DOHH2 (cell line): ENCODE measurements around the gene RNU7-1.

Experiments
- H3F3A ChIP-seq: fragments of 200-600 bp; sonication (generic), shearing (Covaris generic); 2 replicates; pipeline ENCODE4 v1.6.0; 2016; ENCODE audit warnings: antibody characterized with exemption, mild to moderate bottlenecking; ENCODE audit not compliant: control insufficient read depth, insufficient read depth
- H3K27ac ChIP-seq: fragments of 200-600 bp; sonication (generic); 2 replicates; pipeline ENCODE4 v1.5.1; 2014; ENCODE audit warnings: low read depth, mild to moderate bottlenecking, low read length, moderate library complexity
- H3K27me3 ChIP-seq: fragments of 200-600 bp; sonication (generic); 2 replicates; pipeline ENCODE4 v1.6.1; 2014; ENCODE audit warnings: mild to moderate bottlenecking, low read length, mixed read lengths; ENCODE audit not compliant: control insufficient read depth
- H3K36me3 ChIP-seq: fragments of 200-600 bp; sonication (generic); 2 replicates; pipeline ENCODE4 v1.6.1; 2014; ENCODE audit warnings: mild to moderate bottlenecking, low read length, moderate library complexity, mixed read lengths; ENCODE audit not compliant: control insufficient read depth
- H3K4me1 ChIP-seq: fragments of 200-600 bp; sonication (generic); 2 replicates; pipeline ENCODE4 v1.6.1; 2014; ENCODE audit warnings: mild to moderate bottlenecking, low read length, mixed read lengths; ENCODE audit not compliant: control insufficient read depth
- H3K4me2 ChIP-seq: fragments of 200-600 bp; sonication (generic); 2 replicates; pipeline ENCODE4 v1.6.0; 2014; ENCODE audit warnings: mild to moderate bottlenecking, low read length, moderate library complexity
- H3K4me3 ChIP-seq: fragments of 200-600 bp; sonication (generic); 2 replicates; pipeline ENCODE4 v1.5.1; 2014; ENCODE audit warnings: mild to moderate bottlenecking, low read length, mixed read lengths
- H3K79me2 ChIP-seq: fragments of 200-600 bp; sonication (generic); 2 replicates; pipeline ENCODE4 v1.6.1; 2014; ENCODE audit warnings: mild to moderate bottlenecking, low read length, mixed read lengths; ENCODE audit not compliant: control insufficient read depth
- H3K9me2 ChIP-seq: fragments of 200-600 bp; sonication (generic); replicated peaks from 2 replicates; pipeline ENCODE4 v1.6.1; 2014; ENCODE audit warnings: mild to moderate bottlenecking, low read length, mixed read lengths; ENCODE audit not compliant: control insufficient read depth
- H3K9me3 ChIP-seq: fragments of 200-600 bp; sonication (generic); 2 replicates; pipeline ENCODE4 v1.6.1; 2014; ENCODE audit warnings: antibody characterized with exemption, low read length, mixed read lengths; ENCODE audit not compliant: control insufficient read depth, insufficient read depth
- H4K20me1 ChIP-seq: fragments of 200-600 bp; sonication (generic); 2 replicates; pipeline ENCODE4 v1.6.0; 2014; ENCODE audit warnings: low read depth, mild to moderate bottlenecking, antibody characterized with exemption, low read length, moderate library complexity; ENCODE audit not compliant: control insufficient read depth, insufficient read depth
- EZH2phosphoT487 ChIP-seq: fragments of 200-600 bp; sonication (generic); IDR thresholded peaks from 2 replicates; pipeline ENCODE4 v1.6.1; 2017; ENCODE audit warnings: borderline replicate concordance, mild to moderate bottlenecking, antibody characterized with exemption, low read length, moderate library complexity, mixed read lengths
- TF ChIP-seq, protein P1 (sequence below): fragments of 200-600 bp; sonication (generic); IDR thresholded peaks from one replicate; pipeline ENCODE4 v1.5.1; 2014; ENCODE audit warnings: antibody characterized with exemption, mild to moderate bottlenecking, low read depth, low read length; ENCODE audit not compliant: poor library complexity, severe bottlenecking

RNU7-1 gene

DNA sequence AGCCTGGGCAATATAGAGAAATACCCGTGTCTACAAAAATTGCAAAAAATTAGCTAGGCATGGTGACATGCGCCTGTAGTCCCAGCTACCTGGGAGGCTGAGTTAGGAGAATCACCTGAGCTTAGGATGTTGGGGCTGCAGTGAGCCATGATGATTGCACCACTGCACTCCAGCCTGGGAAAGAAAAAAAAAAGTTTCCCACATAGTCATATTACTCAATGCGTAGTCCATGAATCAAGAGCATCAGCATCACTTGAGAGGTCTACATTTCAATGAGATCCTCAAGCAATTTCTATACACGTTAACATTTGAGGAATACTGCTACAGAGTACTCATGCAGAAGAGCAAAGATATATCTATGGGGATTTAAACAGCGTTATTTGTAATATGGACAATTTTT is 44.2 kb upstream of the RNU7-1 start:
- Histone ChIP-seq H3K9me3 (no peaks in the 10 kb centered on the region), H3K4me3 (no peak overlapping the region), H3K4me2 (no peak overlapping the region), H3K4me1 (peaks cover 9% of the 10 kb centered on the region), H3K27me3 (no peaks in the 10 kb centered on the region), H3K79me2 (no peaks in the 10 kb centered on the region), H4K20me1 (no peaks in the 10 kb centered on the region), H3K36me3 (no peaks in the 10 kb centered on the region), H3K9me2 (no peaks in the 10 kb centered on the region), H3K27ac (no peak overlapping the region), H3F3A (no peaks in the 10 kb centered on the region)
- TF ChIP-seq, protein P1, sequence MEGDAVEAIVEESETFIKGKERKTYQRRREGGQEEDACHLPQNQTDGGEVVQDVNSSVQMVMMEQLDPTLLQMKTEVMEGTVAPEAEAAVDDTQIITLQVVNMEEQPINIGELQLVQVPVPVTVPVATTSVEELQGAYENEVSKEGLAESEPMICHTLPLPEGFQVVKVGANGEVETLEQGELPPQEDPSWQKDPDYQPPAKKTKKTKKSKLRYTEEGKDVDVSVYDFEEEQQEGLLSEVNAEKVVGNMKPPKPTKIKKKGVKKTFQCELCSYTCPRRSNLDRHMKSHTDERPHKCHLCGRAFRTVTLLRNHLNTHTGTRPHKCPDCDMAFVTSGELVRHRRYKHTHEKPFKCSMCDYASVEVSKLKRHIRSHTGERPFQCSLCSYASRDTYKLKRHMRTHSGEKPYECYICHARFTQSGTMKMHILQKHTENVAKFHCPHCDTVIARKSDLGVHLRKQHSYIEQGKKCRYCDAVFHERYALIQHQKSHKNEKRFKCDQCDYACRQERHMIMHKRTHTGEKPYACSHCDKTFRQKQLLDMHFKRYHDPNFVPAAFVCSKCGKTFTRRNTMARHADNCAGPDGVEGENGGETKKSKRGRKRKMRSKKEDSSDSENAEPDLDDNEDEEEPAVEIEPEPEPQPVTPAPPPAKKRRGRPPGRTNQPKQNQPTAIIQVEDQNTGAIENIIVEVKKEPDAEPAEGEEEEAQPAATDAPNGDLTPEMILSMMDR: no peak
- TF ChIP-seq EZH2phosphoT487: no peak

DNA sequence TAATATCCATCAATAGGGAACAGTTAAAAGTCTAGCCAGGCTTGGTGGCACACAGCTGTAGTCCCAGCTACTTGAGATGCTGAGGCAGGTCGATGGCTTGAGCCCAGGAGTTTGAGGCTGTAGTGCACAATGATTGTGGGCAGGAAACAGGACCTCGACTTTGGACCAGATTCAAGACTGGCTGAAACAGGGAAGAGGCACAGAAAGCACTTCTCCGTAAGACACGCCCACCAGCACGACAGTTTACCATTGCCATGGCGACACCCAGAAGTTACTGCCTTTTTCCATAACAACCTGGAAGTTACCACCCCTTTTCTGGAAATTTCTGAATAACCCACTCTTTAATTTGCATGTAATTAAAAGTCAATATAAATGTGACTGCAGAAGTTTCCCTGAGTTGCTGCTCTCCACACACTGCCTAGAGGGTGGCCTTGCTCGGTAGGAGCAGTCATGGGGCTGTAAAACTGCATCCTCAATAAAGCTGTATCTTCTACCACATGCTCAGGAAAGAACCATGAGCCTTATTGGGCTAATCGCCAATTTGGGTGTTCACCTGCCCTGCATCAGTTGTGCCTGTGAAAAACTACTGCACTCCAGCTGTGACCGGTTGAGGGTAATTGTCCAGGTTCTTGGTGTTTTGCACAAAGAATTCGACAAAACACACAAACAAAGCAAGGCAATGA is 43.6 kb upstream of the RNU7-1 start:
- Histone ChIP-seq H4K20me1 (no peaks in the 10 kb centered on the region), H3K27ac (no peak overlapping the region)

DNA sequence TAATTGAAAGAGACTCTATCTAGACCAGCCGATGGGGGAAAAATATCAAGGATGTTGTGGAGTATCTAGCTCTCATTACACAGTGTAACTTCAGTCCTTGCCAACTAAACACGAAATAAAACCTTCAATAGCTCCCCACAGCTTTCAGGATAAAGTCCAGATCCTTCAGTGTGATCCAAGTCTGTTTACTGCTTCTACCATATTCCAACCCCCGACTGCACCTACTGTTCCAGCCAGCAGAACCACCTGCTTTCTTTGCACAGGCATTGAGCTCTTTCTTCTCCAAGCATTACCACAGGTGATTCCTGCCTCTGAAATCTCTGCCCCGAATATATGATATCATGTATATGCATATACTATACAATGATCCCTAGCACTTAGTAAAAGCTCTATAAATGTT is 41.2 kb upstream of the RNU7-1 start:
- Histone ChIP-seq H3K4me1 (peaks cover 19% of the 10 kb centered on the region), H3F3A (no peaks in the 10 kb centered on the region), H3K27ac (no peak overlapping the region), H3K9me3 (no peaks in the 10 kb centered on the region), H3K27me3 (no peaks in the 10 kb centered on the region), H3K79me2 (no peaks in the 10 kb centered on the region), H3K36me3 (no peaks in the 10 kb centered on the region), H4K20me1 (no peaks in the 10 kb centered on the region), H3K9me2 (no peaks in the 10 kb centered on the region), H3K4me2 (no peak overlapping the region), H3K4me3 (no peak overlapping the region)
- TF ChIP-seq EZH2phosphoT487: no peak
- TF ChIP-seq, protein P1: no peak

More for the DNA sequence above, 43.6 kb upstream of the RNU7-1 start:
- H3K9me2 ChIP-seq: no peaks in the 10 kb centered on the region
- H3K27me3 ChIP-seq: no peaks in the 10 kb centered on the region
- peaks cover 12% of the 10 kb centered on the region for H3K4me1 ChIP-seq
- H3K36me3 ChIP-seq: no peaks in the 10 kb centered on the region
- no peaks in the 10 kb centered on the region for H3K79me2 ChIP-seq
- no peaks in the 10 kb centered on the region for H3F3A ChIP-seq
- no peak for TF ChIP-seq EZH2phosphoT487
- TF ChIP-seq, protein P1: no peak
- H3K4me2 ChIP-seq: no peak overlapping the region
- no peak overlapping the region for H3K4me3 ChIP-seq
- no peaks in the 10 kb centered on the region for H3K9me3 ChIP-seq
